ENCODE results near the gene PLA2G7.

The PLA2G7 gene

DNA sequence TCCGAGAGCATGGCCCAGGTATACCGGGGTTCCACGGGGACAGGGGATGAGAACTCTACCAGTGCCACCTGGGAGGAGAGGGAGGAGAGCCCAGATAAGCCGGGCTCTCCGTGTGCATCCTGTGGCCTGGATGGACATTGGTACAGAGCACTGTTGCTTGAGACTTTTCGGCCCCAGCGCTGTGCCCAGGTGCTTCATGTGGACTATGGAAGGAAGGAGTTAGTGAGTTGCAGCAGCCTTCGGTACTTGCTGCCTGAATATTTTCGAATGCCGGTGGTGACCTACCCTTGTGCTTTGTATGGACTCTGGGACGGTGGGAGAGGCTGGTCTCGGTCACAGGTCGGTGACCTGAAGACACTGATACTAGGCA lies 46.2 kb downstream of the PLA2G7 start:
- DNase-seq, result no peak
- Histone ChIP-seq H2AFZ (ENCODE audit: low read depth, low read length) (no peak overlapping the region), H3K27ac (ENCODE audit: low read length) (no peak overlapping the region), H3K9me3 (ENCODE audit: insufficient read depth, low read length, severe bottlenecking) (no peaks in the 10 kb centered on the region), H4K20me1 (ENCODE audit: insufficient read depth, low read length) (no peaks in the 10 kb centered on the region), H3K4me3 (ENCODE audit: low read depth in 1 of 2, low read length in 2 of 2) (no peak overlapping the region), H3K4me1 (ENCODE audit: insufficient read depth, low read length) (no peaks in the 10 kb centered on the region), H3K79me2 (ENCODE audit: insufficient read depth, low read length) (no peaks in the 10 kb centered on the region), H3K9ac (ENCODE audit: low read depth, low read length) (no peak overlapping the region), H3K4me2 (ENCODE audit: insufficient read depth, low read length) (no peak overlapping the region), H3K36me3 (ENCODE audit: insufficient read depth, low read length) (no peaks in the 10 kb centered on the region), H3K27me3 (ENCODE audit: insufficient read depth, low read length, poor library complexity) (peaks cover 5% of the 10 kb centered on the region)
- ATAC-seq (ENCODE audit: insufficient read depth, low read depth), result no peak
- TF ChIP-seq EZH2 (IDR thresholded peaks at IDR 0.05; ENCODE audit: borderline replicate concordance, low read depth, low read length, severe bottlenecking), result no peak
- TF ChIP-seq, protein P1, sequence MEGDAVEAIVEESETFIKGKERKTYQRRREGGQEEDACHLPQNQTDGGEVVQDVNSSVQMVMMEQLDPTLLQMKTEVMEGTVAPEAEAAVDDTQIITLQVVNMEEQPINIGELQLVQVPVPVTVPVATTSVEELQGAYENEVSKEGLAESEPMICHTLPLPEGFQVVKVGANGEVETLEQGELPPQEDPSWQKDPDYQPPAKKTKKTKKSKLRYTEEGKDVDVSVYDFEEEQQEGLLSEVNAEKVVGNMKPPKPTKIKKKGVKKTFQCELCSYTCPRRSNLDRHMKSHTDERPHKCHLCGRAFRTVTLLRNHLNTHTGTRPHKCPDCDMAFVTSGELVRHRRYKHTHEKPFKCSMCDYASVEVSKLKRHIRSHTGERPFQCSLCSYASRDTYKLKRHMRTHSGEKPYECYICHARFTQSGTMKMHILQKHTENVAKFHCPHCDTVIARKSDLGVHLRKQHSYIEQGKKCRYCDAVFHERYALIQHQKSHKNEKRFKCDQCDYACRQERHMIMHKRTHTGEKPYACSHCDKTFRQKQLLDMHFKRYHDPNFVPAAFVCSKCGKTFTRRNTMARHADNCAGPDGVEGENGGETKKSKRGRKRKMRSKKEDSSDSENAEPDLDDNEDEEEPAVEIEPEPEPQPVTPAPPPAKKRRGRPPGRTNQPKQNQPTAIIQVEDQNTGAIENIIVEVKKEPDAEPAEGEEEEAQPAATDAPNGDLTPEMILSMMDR (IDR thresholded peaks at IDR 0.05; ENCODE audit: borderline replicate concordance, extremely low read depth, low read length, poor library complexity, severe bottlenecking), result no peak

DNA sequence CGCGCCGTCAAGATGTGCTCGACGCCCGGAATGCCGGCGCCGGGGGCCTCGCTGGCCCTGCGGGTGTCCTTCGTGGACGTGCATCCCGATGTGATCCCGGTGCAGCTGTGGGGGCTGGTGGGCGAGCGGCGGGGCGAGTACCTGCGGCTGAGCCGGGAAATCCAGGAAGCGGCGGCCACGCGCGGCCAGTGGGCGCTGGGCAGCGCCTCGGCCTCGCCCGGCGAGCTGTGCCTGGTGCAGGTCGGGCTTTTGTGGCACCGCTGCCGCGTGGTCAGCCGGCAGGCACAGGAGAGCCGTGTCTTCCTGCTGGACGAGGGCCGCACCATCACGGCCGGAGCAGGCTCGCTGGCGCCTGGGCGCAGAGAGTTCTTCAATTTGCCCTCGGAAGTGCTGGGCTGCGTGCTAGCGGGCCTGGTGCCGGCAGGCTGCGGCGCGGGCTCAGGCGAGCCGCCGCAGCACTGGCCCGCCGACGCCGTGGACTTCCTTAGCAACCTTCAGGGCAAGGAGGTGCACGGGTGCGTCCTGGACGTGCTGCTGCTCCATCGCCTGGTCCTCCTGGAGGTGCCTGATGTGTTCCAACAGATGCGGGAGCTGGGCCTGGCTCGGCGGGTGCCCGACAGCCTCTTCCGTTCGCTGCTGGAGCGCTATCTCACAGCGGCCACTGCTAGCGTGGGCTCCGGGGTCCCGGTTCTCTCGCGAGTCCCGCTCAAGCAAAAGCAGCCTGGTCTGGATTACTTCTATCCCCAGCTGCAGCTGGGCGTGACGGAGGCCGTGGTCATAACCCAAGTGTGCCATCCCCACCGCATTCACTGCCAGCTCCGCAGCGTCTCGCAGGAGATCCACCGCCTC lies 46.8 kb downstream of the PLA2G7 start:
- Histone ChIP-seq H3K36me3 (ENCODE audit: insufficient read depth, low read length) (no peaks in the 10 kb centered on the region), H2AFZ (ENCODE audit: low read depth, low read length) (no peak overlapping the region), H3K4me1 (ENCODE audit: insufficient read depth, low read length) (no peaks in the 10 kb centered on the region), H3K27ac (ENCODE audit: low read length) (no peak overlapping the region), H3K79me2 (ENCODE audit: insufficient read depth, low read length) (no peaks in the 10 kb centered on the region), H3K27me3 (ENCODE audit: insufficient read depth, low read length, poor library complexity) (peaks cover 5% of the 10 kb centered on the region), H3K4me3 (ENCODE audit: low read depth in 1 of 2, low read length in 2 of 2) (no peak overlapping the region), H4K20me1 (ENCODE audit: insufficient read depth, low read length) (no peaks in the 10 kb centered on the region), H3K9ac (ENCODE audit: low read depth, low read length) (no peak overlapping the region), H3K4me2 (ENCODE audit: insufficient read depth, low read length) (no peak overlapping the region), H3K9me3 (ENCODE audit: insufficient read depth, low read length, severe bottlenecking) (no peaks in the 10 kb centered on the region)
- no peak for DNase-seq
- TF ChIP-seq EZH2 (IDR thresholded peaks at IDR 0.05; ENCODE audit: borderline replicate concordance, low read depth, low read length, severe bottlenecking), result no peak
- TF ChIP-seq, protein P1 (IDR thresholded peaks at IDR 0.05; ENCODE audit: borderline replicate concordance, extremely low read depth, low read length, poor library complexity, severe bottlenecking), result no peak
- ATAC-seq (ENCODE audit: insufficient read depth, low read depth), result no peak

DNA sequence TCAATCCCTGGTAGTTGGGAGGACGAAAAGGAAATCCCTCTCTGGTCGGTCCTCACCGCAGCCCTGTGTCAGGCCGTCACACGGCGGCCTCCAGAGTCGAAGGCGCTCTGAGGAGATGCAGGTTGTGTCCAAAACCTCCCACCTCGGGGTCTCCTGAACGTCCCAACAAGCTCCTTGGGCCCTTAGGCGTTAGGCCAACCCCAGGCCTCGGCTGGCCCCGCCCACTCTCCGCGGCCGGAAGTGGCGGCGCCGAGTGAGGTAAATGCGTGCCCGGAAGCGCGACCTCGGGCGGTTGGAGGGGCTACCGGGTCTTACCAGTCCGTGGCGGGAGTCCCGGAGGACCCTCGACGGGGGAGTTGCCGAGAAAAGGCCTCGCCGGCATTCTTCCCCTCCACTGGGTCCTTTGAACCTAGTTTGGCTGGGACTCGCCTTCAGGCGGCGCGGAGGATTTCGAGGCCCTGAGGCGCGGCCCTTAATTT lies 47.5 kb downstream of the PLA2G7 start, which contains the start of gene TDRD6:
Gene TDRD6 (plus strand): TSS at position 267 of the 479 bp plus-strand sequence. CDS start 244 bp downstream, outside the sequence.
- no peak for TF ChIP-seq EZH2 (IDR thresholded peaks at IDR 0.05; ENCODE audit: borderline replicate concordance, low read depth, low read length, severe bottlenecking)
- TF ChIP-seq, protein P1 (IDR thresholded peaks at IDR 0.05; ENCODE audit: borderline replicate concordance, extremely low read depth, low read length, poor library complexity, severe bottlenecking), result no peak
- H3K9ac ChIP-seq (ENCODE audit: low read depth, low read length), result no peak within 1 kb of the TSS
- H2AFZ ChIP-seq (ENCODE audit: low read depth, low read length), result no peak within 1 kb of the TSS
- no peaks in the 10 kb centered on the region for H4K20me1 ChIP-seq (ENCODE audit: insufficient read depth, low read length)
- H3K36me3 ChIP-seq (ENCODE audit: insufficient read depth, low read length), result no peaks in the 10 kb centered on the region
- H3K27me3 ChIP-seq (ENCODE audit: insufficient read depth, low read length, poor library complexity), result peaks cover 5% of the 10 kb centered on the region
- DNase-seq (no peak), ATAC-seq (ENCODE audit: insufficient read depth, low read depth) (no peak)
- no peaks in the 10 kb centered on the region for H3K4me1 ChIP-seq (ENCODE audit: insufficient read depth, low read length)
- H3K79me2 ChIP-seq (ENCODE audit: insufficient read depth, low read length), result no peaks in the 10 kb centered on the region
- no peak within 1 kb of the TSS for H3K4me3 ChIP-seq (ENCODE audit: low read depth in 1 of 2, low read length in 2 of 2)
- no peak within 1 kb of the TSS for H3K27ac ChIP-seq (ENCODE audit: low read length)
- no peaks in the 10 kb centered on the region for H3K9me3 ChIP-seq (ENCODE audit: insufficient read depth, low read length, severe bottlenecking)
- no peak within 1 kb of the TSS for H3K4me2 ChIP-seq (ENCODE audit: insufficient read depth, low read length)
